BLaER1 (cell line): ENCODE results near the gene MMP19.

Source experiments
- H3K27ac ChIP-seq: shearing (Covaris generic); formaldehyde crosslinking; 2 replicates; pipeline ENCODE4 v1.8.1; 2022
- H3K27me3 ChIP-seq: shearing (Covaris generic); formaldehyde crosslinking; 2 replicates; pipeline ENCODE4 v1.8.1; 2022
- H3K36me3 ChIP-seq: shearing (Covaris generic); formaldehyde crosslinking; 2 replicates; pipeline ENCODE4 v1.8.1; 2022
- H3K4me1 ChIP-seq: shearing (Covaris generic); formaldehyde crosslinking; 2 replicates; pipeline ENCODE4 v1.8.1; 2022
- H3K4me2 ChIP-seq: shearing (Covaris generic); formaldehyde crosslinking; 2 replicates; pipeline ENCODE4 v1.8.1; 2022
- H3K4me3 ChIP-seq: shearing (Covaris generic); formaldehyde crosslinking; 2 replicates; pipeline ENCODE4 v1.8.1; 2022
- H3K9ac ChIP-seq: shearing (Covaris generic); formaldehyde crosslinking; 2 replicates; pipeline ENCODE4 v1.8.1; 2022
- H3K9me3 ChIP-seq: shearing (Covaris generic); formaldehyde crosslinking; 2 replicates; pipeline ENCODE4 v1.8.1; 2022
- H4K20me1 ChIP-seq: shearing (Covaris generic); formaldehyde crosslinking; 2 replicates; pipeline ENCODE4 v1.8.1; 2022
- Cebpa-rat ChIP-seq: shearing (Covaris generic); IDR thresholded peaks from 2 replicates; pipeline ENCODE4 v1.8.1; 2022

The MMP19 gene

DNA sequence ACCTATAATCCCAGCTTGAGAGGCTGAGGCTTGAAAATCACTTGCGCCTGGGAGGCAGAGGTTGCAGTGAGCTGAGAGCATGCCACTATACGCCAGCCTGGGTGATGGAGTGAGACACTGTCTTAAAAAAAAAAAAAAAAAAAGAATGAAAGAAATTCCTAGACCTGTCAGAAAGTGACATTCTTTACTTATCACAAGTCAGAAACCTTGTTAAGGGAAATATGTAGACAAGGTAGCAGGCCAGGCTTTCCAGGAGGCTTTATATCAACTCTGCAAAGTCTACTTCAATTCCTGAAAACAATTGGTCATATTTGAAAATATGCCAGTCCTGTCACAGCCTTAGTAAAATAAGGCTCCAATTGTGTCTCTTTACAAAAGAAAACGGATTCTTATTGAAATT is 19.1 kb upstream of the MMP19 start:
- Histone ChIP-seq H3K27me3 (no peaks in the 10 kb centered on the region), H3K4me2 (no peak overlapping the region), H3K9me3 (peaks cover 35% of the 10 kb centered on the region), H3K9ac (no peak overlapping the region), H3K36me3 (no peaks in the 10 kb centered on the region), H3K27ac (no peak overlapping the region), H4K20me1 (no peaks in the 10 kb centered on the region), H3K4me3 (no peak overlapping the region), H3K4me1 (no peaks in the 10 kb centered on the region)
- TF ChIP-seq Cebpa-rat = no peak

DNA sequence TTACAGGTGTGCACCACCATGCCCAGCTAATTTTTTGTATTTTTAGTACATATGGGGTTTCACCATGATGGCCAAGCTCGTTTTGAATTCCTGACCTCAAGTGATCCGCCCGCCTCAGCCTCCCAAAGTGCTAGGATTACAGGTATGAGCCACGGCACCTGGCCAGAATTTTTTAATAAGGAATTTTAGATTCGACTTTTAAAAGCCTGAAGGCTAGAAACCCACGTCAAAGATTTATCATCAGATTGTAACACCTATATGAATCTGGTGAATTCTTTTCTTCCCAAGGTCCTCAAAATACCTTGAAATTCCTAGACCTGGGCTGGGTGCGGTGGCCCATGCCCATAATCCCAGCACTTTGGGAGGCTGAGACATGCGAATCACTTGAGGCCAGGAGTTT is 18.7 kb upstream of the MMP19 start:
- no peaks in the 10 kb centered on the region for H3K36me3 ChIP-seq
- TF ChIP-seq Cebpa-rat = no peak
- no peak overlapping the region for H3K4me3 ChIP-seq
- no peaks in the 10 kb centered on the region for H4K20me1 ChIP-seq
- H3K4me1 ChIP-seq = no peaks in the 10 kb centered on the region
- no peaks in the 10 kb centered on the region for H3K27me3 ChIP-seq
- H3K9me3 ChIP-seq = peaks cover 35% of the 10 kb centered on the region
- no peak overlapping the region for H3K9ac ChIP-seq
- no peak overlapping the region for H3K27ac ChIP-seq
- H3K4me2 ChIP-seq = no peak overlapping the region

DNA sequence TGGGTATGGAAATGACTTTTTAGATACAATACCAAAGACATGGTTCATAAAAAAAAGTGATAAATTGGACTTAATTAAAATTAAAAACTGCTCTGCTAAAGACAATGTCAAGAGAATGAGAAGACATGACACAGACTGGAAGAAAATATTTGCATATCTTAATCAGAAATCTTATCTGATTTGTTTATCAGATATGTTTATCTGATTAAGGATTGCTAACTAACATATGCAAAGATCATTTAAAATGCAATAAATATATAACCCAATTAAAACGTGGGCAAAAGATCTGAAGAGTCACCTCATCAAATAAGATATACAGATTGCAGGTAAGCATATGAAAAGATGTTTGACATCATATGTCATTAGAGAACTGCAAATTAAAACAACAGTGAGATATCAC is 10.0 kb upstream of the MMP19 start:
- Histone ChIP-seq H3K27me3 (no peaks in the 10 kb centered on the region), H3K36me3 (no peaks in the 10 kb centered on the region), H4K20me1 (no peaks in the 10 kb centered on the region), H3K4me2 (no peak overlapping the region), H3K4me3 (no peak overlapping the region), H3K27ac (no peak overlapping the region), H3K4me1 (no peaks in the 10 kb centered on the region), H3K9ac (no peak overlapping the region), H3K9me3 (no peaks in the 10 kb centered on the region)
- TF ChIP-seq Cebpa-rat = no peak

DNA sequence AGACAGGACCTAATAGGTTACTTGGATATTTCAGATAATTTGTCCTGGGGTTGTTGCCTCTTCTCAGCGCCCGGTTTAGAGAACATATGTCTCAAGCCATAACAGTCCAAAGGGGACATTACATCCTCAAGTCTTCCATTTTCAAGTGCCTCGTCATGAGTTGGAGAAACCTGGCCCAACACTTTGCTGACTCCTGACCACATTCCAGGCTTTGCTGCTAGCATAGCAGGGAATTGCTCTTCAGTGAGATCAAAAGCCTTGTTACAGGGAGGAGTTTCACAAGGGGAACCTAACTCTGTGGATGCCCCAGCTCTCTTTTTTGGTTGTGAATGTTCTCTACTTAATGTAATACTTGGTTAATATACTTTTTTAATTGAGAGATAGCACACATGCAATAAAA is 8.2 kb upstream of the MMP19 start:
- Histone ChIP-seq H3K9me3 (no peaks in the 10 kb centered on the region), H4K20me1 (no peaks in the 10 kb centered on the region), H3K36me3 (no peaks in the 10 kb centered on the region), H3K4me3 (no peak overlapping the region), H3K4me1 (0 out of 2 replicates have a peak, but pooled peaks cover 1% of the 10 kb centered on the region), H3K4me2 (no peak overlapping the region), H3K9ac (no peak overlapping the region), H3K27ac (no peak overlapping the region), H3K27me3 (no peaks in the 10 kb centered on the region)
- no peak for TF ChIP-seq Cebpa-rat

DNA sequence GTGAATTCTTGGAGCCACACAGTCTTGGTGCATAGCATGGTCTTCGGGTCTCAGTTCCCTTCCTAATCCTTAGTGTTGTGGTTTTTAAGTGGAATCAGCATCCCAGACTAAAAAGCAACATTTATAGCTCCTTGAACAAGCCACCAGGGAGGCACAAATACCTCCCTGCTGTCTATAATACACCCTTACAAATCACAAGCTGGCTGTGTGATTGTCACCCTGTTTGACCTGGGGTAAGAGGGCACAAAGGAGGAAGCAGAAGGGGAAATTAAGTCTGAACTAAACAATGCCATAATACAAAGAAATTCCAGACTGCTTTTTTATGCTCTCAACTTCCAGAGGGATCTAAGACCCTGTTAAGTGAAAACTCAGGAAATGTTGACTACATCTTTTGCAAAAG is 7.7 kb upstream of the MMP19 start:
- H3K4me2 ChIP-seq = no peak overlapping the region
- TF ChIP-seq Cebpa-rat = no peak
- H3K9me3 ChIP-seq = no peaks in the 10 kb centered on the region
- H3K36me3 ChIP-seq = no peaks in the 10 kb centered on the region
- H3K4me3 ChIP-seq = no peak overlapping the region
- no peaks in the 10 kb centered on the region for H3K27me3 ChIP-seq
- H3K9ac ChIP-seq = no peak overlapping the region
- H4K20me1 ChIP-seq = no peaks in the 10 kb centered on the region
- H3K27ac ChIP-seq = no peak overlapping the region
- 0 out of 2 replicates have a peak, but pooled peaks cover 6% of the 10 kb centered on the region for H3K4me1 ChIP-seq

DNA sequence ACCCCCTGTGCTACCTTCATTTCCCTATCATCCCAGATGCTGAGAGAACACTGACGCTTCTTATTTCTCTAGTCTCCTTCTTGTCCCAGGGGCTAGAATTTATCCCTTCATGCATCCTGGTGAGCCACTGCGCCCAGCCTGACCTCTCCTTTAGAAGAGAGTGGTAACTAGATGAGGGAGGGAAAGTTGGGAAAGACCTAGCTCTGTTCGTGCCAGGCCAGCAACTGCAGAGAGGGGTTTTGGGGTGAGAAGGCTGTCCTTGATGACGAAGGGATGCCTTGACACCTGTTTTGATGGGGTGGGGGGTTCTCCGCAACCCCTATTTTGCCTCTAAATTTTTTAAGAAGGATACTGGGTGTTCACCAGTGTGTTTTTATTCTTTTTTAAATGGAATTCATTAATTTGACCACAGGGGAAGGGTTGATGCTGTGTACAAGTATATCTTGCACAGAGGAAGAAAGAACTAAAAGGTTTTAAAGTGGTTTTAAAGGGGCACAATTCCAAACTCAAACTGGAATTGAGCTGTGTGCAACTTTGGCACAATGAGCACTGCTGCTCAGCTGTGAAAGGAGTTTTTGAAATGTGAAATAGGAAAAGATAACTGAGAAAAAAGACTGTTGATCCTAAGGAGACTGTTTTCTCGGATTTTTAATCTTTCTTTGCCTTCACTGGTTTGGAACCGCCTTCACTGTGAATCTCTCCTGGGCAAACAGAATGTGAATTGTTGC is 7.0 kb upstream of the MMP19 start:
- Histone ChIP-seq H3K36me3 (no peaks in the 10 kb centered on the region), H4K20me1 (no peaks in the 10 kb centered on the region), H3K4me2 (no peak overlapping the region), H3K27me3 (no peaks in the 10 kb centered on the region), H3K9me3 (no peaks in the 10 kb centered on the region), H3K4me1 (0 out of 2 replicates have a peak, but pooled peaks cover 8% of the 10 kb centered on the region), H3K27ac (no peak overlapping the region), H3K9ac (no peak overlapping the region), H3K4me3 (no peak overlapping the region)
- no peak for TF ChIP-seq Cebpa-rat

DNA sequence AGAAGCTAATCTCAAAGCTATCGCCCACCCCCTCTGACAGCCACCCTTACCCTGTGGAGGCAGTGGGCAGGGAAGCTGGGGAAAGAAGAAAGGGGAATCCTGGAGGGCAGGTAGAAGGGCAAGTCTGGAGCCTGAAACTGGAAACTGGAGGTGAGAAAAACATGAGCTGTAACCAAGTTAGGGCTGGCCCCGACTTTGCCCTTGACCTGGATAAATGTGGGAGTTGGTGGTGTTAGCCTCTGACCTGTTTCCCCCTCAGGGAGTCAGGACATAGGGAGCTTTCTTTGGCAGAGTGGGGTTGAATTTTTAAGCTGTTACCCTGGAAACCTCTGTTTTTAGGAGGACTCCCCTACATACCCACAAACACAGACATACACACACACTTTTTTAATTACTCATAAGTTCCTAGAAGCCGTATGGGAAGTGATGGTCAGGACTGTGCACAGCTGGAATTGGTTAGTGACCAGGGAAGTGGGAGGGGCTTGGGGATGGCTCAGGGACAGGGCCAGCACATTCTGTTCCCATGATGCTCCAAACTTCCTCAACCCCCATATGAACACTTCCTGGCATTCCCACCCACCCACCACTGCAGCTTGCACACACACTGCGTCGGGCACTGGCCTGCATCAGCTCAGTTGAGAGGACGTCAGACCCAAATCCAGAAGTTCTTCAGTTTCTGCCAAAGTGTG is 5.0 kb upstream of the MMP19 start:
- no peak overlapping the region for H3K4me2 ChIP-seq
- 0 out of 2 replicates have a peak, but pooled peaks cover 8% of the 10 kb centered on the region for H3K4me1 ChIP-seq
- no peak for TF ChIP-seq Cebpa-rat
- no peaks in the 10 kb centered on the region for H3K36me3 ChIP-seq
- no peaks in the 10 kb centered on the region for H3K9me3 ChIP-seq
- no peaks in the 10 kb centered on the region for H4K20me1 ChIP-seq
- H3K27me3 ChIP-seq = no peaks in the 10 kb centered on the region
- no peak overlapping the region for H3K27ac ChIP-seq
- H3K9ac ChIP-seq = no peak overlapping the region
- no peak overlapping the region for H3K4me3 ChIP-seq

DNA sequence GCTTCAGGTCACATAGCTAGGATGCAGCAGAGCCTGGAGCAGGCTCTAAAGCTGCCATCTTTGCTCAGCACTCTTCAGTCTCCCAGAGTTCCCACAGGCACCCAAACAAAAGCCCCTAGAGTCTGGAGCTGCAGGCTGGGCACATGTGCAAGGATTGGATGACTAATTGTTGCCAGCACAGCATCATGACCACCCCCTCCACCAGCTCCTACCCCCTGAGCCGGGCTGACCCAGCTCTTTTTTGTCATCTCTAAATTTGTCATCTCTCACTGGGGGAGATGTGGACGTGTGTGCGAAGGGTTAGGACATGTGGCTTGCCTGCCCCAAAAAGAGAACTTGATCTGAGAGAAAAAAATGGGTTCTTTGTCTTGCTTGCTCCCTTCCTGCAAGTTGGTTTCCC is 4.3 kb upstream of the MMP19 start:
- Histone ChIP-seq H3K4me1 (0 out of 2 replicates have a peak, but pooled peaks cover 8% of the 10 kb centered on the region), H3K27me3 (no peaks in the 10 kb centered on the region), H3K9me3 (no peaks in the 10 kb centered on the region), H3K36me3 (no peaks in the 10 kb centered on the region), H3K4me3 (no peak overlapping the region), H4K20me1 (no peaks in the 10 kb centered on the region), H3K9ac (no peak overlapping the region), H3K4me2 (no peak overlapping the region), H3K27ac (no peak overlapping the region)
- TF ChIP-seq Cebpa-rat = no peak

DNA sequence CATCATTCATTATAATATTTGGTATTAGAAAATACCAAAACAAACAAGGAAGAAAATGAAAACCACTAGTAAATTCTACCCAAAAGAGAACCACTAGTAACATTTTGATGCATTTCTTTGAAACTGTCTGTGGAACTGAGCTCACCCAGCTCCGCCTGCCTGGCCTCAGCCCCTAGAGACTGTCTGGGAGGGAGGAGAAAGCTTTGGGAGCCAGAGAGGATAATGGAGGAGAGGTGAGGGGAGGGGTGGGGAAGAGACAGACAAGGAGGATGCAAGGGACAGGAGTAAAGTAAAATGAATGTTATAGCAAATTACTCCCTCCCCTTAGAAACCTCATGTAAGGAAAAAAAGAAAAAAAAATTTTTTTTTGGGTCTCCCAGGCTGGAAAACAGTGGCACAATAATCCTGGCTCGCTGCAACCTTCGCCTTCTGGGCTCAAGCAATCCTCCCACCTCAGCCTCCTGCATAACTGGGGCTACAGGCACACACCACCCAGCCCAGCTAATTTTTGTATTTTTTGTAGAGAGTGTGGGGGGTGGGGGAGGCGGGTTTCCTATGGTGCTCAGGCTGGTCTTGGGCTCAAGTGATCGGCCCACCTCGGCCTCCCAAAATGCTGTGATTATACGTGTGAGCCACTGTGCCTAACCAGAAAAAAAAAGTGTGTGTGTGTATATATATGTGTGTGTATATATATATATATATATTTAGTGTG is 3.2 kb upstream of the MMP19 start:
- H3K27me3 ChIP-seq = no peaks in the 10 kb centered on the region
- no peak for TF ChIP-seq Cebpa-rat
- H3K4me2 ChIP-seq = no peak overlapping the region
- no peak overlapping the region for H3K27ac ChIP-seq
- no peak overlapping the region for H3K9ac ChIP-seq
- H4K20me1 ChIP-seq = no peaks in the 10 kb centered on the region
- H3K36me3 ChIP-seq = no peaks in the 10 kb centered on the region
- no peak overlapping the region for H3K4me3 ChIP-seq
- H3K4me1 ChIP-seq = peaks cover 16% of the 10 kb centered on the region; the same call in 1 of the 2 replicates
- H3K9me3 ChIP-seq = no peaks in the 10 kb centered on the region

DNA sequence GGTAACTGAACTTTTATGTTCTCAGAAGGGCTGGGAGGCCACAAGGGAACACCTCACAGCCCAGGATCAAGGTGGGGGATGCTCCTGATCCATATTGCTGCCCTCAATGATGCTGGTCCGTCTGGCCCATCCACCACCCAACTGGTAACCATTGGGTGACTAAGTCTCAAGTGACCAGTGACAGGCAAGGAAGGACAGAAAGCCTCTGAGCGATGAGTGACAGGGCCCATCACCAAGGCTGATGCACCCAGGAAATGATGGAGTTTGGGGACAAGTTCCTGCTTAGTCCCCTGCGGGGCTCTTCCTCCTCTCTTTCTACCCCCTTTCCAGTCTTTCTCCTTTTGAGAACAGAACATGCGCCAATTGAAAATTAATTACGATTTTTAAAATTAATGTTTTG is 2.6 kb upstream of the MMP19 start:
- peaks cover 16% of the 10 kb centered on the region; the same call in 1 of the 2 replicates for H3K4me1 ChIP-seq
- no peak overlapping the region for H3K9ac ChIP-seq
- no peaks in the 10 kb centered on the region for H3K9me3 ChIP-seq
- TF ChIP-seq Cebpa-rat = no peak
- H3K36me3 ChIP-seq = no peaks in the 10 kb centered on the region
- H3K27ac ChIP-seq = no peak overlapping the region
- no peak overlapping the region for H3K4me2 ChIP-seq
- no peaks in the 10 kb centered on the region for H3K27me3 ChIP-seq
- no peaks in the 10 kb centered on the region for H4K20me1 ChIP-seq
- no peak overlapping the region for H3K4me3 ChIP-seq
